ENCODE data around the gene EPAS1.

Gene EPAS1

DNA sequence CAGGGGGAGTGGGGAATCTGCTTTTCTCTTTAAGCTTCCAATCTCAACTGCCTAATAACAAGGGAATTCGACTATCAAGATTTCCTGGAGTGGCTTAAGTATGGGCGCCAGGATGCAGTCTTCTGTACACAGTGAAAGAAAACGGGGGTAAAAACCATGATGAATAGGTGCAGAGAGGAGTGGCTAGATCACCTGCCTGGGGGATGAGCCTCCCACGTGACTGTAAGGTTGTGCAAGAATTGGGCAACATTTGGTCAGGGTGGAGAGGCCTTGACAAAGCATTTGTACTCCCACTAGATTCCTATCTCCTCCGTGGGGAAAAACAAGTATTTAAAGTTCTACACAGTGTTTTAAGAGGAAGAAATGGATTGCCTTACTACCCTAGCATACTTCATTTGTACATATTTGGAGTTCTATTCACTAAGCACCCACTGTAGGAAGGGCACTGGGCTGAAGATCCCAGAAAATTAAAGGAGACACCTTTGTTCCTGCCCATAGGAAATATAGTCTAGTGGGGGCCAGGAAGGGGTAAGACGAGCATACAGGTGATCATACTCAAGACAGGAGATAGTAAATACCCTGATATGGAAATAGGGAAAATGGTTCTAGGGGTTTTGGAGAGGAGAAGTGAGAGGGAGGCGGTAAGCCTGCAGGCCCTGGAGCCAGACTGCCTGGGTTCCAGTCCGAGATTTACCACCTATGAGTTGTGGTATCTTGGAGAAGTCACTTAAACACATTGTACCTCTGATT is 29.2 kb downstream of the EPAS1 start:
- no peak for DNase-seq

DNA sequence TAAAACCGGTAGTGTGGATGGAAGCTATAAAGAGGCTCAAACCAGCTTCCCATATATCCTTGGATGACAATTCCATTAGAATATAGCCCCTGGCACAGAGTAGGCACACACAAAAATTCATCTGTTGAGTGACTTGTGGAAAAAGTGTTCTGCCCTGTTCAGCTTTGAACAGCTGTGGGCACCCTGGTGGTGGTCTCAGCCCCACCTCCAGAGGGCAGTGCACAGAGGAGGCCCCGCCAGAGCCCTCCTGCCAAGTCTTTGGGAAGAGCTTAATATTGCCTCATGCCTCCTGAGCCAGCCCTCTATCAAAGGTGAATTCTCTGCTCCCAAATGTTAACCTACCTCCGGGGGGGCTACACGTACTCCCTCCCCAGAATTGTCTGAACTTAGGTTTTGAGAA is 30.4 kb downstream of the EPAS1 start:
- DNase-seq = no peak

DNA sequence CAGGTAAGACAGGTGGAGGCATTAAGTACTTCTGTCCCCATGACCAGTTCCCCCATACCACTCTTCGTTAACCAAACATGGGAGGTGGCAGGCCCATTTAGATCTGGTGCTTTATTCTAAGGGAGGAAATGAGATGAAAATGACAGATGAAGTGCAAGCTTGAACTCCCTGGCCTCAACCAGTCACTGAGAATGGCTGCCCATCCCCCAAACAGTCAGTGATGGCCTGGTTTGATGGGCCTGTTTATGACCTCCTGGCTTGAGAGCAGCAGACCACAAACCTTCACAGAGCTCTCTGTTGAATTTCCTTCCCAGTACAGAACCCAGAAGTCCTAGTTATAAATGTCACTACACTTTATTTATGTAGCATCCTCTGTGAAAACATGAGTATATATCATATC is 31.1 kb downstream of the EPAS1 start:
- no peak for DNase-seq

DNA sequence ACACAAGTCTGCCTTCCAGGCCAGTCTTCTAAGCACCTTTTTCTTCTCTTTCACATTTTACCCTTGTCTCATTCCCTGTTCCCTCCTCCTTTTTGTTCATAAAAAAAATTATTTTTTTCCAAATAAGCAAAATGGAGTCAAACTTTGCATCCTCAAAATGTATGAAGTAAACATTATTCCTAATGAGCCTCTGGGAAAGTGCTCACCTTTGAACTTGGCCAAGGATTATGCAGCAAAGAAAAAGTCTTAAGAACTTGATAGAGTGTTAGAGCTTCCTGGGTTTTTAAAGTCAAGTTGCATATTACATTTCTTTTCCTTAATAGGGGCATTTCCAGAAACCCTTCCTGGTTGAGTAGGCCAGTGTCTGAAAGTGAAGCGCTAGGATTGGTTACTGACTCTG is 31.6 kb downstream of the EPAS1 start:
- DNase-seq = no peak

DNA sequence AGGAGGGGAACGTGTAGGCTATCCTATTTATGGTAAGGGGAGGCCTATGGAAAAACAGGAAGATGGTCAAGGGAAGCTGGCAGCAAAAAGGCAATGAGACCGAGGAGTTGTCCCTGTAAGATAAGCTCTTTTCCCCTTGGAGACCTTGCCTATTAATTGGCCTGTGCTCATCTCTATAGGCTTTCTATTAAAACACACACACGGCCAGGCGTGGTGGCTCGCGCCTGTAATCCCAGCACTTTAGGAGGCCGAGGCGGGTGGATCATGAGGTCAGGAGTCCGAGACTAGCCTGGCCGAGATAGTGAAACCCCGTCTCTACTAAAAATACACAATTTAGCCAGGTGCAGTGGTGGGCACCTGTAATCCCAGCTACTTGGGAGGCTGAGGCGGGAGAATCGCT is 32.1 kb downstream of the EPAS1 start:
- DNase-seq = no peak

DNA sequence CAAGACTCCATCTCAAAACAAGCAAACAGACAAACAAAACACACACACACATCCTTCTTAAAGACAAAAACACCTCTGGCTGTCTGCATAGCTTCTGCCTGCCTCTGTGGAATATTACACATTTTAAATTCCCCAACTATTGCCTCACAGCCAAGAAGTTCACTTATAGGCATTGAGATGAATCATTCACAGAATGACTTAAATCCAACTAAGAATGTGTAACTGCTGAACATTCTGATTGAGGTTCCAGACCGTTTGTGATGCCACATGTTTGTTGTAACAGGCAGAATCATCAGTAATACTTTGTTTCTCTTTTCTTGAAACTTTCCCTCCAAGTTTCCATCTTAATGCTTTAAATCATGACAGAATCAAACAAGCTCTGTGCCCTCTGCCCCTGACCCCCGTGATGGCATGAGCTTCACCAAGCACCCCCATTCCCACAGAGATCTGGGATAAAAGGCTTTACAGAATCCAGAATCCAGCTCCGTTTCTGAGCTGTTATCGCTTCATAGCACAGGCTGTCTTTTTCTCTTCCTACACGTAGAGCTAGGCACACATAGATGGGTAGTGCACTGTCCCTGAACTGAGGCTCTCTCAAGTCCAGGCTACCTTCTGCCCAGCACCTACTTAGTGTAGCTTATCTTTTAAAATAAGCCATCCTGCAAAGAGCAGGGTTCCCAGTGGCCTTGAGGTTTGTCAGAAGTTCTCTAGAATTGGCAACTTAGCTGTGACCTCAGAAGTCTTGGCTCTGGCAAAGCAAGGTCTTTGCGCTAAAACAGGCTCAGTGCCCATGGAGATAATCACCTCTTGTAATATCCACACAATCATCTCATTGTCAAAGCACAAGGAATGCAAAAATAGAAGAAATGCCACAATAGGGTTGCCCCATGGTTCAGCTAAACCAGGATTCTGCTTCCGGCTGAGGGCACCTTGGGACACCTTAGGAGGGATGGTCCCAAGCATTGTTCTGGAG is 32.9 kb downstream of the EPAS1 start:
- no peak for DNase-seq

DNA sequence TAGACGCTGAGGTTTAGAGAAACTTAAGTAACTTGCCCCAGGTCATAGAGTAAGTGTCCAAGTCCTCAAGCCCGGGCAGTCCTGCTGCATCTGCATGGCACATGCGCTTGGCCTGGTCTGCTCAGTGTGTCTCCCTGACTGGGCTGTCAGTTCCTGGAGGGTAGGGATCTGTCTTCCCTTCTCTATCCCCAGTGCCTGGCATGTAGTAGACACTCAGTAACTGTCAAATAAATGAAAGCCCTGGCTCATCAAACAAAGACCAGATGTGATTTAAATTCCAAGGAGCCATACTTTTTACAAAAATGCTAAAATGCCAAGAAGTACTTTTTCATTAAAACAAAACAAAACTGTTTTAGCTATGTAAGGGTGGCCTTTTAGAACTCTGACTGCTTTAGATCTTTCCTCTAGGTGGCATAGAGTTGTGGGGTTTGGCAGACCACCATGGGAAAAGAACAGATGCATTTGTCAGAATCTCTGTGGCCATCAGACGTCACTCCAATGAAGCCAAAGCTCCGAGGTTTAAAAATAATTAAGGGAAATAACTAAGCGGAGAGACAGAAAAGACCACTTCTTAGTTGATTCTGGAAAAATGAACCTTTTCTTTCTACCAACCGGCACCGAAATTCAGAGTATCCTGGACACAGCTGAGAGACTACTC is 34.0 kb downstream of the EPAS1 start:
- DNase-seq = no peak

DNA sequence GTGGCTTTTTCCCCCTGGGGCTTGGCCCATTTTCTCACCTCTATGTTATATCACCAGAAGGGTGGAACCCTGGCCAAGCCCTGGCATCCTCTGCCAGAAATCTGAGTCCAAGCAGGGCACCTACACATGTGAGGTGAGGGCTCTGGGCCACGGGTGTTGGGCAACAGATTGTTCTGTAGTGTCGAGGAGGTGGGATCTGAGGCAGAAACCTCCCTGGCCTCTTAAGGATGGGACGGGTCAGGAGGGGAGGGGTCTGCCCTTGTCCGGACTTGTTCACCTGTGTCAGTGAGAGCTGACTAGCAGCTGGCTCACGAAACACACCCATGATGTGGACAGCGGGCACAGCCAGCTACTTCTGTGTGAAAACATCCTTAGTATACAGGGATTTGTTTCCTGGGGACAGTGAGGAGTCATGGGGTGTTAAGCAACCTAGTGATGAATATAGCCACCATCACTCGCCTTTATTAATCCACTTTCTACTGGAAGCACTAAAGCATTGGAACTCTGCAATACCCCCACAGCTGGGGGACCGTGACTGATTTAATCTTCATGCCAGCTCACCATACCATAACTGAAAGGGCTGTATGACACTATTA is 35.6 kb downstream of the EPAS1 start:
- DNase-seq = no peak

DNA sequence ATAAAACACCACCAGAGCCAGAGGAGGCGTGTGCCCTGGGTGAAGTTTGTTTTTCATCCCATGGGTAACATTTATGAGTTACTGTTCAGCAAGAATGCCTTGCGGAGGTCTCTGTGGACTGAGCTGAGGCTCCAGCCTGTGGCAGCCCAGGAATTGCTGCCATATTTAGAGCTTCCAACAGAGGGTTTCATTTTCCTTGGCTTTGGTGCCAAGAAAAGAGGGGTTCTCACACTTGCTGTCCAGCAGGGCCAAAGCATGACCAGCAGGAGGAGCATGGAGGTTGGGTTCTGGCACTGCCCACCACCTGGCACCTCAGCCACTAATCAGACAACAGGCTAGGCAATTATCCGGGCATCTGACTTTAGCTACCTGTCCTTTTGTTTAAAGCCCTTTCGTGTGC is 36.7 kb downstream of the EPAS1 start:
- DNase-seq = no peak

DNA sequence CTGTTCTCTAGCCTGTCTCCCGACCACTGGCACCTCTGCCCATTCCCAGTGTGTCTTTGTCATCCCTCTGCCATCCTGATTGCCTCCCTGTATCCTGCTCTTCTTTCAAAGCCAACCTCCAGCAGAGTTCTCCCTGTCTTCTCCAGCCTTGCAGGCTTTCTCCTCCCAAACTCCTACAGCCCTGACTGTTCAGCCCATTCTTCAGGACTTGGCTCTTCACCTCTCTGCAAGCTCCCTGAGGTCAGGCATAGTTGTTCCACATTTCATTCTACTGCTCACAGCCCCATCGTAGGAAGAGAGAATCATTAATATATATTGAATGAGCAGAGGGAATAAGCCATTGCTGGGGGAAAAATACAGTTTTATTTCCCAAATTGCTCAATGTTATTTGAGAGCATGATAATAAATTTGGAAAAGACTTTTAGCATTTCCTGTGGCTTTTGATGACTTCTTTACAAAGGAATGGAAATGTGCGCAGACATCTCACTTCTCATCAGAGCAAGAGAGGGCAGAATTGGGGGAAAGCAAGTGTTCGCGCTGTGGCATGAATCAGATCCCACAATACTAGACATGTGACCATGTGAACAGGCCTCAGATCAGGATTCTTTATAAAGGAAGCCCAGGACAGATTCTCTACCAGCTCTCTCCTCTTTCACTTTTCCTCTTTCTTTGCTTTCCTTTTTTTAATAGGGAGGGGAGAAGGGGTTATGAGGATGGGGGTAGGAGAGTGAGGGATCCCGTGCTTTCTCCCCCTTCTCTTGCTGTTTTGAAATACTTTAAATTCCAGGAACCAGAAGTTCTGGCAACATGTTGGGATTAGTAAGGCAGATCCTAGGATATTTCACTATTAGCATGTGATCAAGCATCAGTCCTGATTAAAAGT is 37.4 kb downstream of the EPAS1 start:
- DNase-seq = no peak

DNA sequence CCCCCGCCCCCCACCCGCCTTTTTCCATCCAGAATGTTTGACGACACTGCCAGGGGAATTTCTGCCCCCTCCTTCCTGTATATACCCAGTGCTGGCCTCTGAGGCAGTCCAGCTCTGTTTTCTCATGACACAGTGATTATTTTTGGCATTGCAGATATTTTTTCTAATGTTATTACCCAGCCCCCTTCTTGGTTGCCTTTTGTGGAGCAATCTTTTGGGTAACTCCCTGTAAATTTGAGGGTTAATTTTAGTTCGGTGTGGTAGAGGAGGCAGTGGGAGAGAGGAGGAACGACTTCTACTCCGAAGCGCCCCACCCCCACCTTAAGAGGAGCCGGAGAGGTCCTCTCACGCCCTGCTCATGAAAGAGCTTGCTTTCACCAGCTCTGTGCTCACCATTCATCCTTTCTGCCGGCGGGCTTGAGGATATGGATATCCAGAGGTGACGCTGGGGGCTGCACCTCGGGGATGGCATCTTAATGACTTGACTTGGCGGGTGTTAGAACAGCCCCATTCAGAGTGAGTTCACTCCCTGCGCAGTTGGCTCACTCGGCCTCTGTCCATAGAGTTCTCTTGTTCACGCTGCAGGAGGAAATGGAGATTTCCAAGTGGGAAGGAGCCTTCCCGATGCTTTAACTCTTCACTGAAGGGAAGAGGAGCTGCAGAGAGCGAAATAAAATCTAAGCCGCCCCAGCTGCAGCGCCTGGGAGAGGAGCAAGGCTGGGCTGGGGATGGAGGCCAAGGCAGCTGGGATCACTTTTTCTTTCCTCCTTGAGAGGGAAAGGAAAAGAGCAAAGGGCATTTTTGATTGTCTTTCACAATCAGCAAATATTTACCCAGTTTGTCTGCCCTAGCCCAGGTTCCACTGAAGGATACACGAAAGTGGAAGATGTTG is 38.4 kb downstream of the EPAS1 start:
- no peak for DNase-seq

DNA sequence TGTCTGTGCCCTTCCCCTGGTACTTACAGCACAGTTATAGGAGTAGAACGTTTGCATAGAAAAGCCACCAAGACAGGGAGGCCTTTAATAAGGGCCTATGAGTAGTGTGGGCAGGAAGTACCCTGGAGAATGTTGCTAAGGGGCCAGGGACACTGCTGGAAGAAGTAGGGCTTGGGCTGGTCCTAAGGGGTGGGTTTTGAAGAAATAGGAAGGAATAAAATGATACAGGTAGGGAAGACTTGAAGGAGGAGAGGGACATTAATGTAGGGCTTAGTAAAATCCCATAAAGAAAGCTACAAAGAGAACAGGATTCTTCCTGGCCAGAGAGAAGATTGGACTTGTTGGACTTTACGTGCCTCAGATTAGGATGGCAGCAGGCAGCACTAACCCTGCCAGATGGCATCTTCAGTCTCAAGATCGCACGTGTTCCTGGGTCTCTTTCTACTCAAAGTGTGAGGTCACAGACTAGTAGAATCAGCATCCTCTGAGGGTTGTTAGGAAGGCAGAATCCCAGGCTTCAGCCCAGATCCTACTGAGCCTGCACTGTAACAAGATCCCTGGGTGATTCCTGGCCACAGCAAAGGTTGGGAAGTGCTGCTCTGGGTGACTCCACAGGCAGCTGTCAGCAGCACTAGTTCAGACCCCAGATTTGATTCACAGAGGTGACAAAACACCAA is 39.2 kb downstream of the EPAS1 start:
- no peak for DNase-seq

DNA sequence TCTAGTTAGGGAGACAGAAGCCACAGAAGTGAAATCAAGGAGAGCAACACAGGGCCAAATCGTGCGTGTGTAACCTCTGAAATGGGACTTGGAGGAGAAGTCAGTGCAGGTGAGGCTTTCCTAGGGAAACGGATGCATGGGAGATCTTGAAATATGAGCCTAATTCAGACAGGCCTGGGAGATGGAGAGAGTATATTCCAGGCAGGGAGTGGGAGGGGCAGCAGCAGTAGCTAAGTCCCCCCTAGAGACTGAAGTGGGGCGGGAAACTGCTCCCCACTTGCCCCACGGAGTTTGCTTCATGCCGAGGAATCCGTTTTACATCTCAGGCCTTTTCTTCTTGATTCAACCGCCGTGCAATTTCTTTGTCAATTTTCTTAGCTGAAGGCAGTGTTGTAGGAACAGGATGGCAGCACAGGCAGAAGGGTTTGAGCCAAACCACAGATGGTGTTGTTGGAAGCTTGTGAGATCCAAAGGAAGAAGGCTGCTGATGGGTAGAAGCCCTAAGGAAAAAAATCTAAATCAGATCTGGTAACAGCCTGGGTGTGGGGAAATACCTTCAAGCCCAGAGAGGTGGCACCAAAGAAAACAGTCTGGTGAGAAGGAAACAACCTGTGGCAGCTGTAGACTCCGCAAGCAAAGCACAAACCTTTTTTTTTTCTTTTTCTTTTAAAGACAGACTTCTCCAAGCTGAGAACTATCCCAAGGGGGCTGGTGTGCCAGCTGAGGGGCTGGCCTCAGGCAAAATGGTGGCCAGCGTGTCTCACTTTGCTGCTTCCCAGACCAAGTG is 40.2 kb downstream of the EPAS1 start:
- no peak for DNase-seq

DNA sequence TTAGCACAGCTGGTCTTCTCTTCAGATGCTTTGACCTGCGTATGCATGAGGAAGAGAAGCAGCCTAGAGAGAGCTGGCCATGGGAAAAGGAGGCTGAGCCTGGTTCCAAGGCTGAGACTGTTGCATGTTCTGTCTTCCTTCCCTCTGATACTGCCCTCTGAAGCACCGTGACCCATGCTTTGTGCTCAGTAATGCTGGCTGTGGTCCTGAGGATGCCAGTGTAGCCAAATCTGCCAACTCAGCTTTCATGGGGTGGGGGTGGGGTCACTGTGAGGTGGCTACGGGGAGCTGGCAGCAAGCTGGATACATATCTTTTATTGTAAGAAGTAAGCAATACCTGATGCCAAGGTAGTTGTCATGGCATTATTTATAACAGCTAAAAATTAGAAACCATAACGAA is 41.5 kb downstream of the EPAS1 start:
- no peak for DNase-seq

DNA sequence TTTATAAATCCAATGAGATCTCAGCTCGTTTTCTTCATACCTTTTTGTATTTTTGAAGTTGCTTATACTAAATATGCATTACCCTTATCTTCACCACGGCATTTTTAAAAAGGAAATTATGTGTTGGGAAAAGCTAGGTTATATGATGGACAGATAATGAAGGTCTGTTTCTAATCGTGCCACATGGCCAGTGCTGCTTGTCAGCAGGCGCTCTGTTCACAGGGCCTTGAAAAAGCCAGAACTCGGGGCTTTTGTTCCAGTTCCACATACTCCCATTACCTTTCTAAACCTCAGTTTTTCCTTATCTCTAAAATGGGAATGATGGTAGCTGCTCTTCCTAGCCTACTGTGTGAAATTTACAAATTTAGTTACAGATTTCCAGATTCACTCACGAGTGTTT is 42.0 kb downstream of the EPAS1 start:
- no peak for DNase-seq

DNA sequence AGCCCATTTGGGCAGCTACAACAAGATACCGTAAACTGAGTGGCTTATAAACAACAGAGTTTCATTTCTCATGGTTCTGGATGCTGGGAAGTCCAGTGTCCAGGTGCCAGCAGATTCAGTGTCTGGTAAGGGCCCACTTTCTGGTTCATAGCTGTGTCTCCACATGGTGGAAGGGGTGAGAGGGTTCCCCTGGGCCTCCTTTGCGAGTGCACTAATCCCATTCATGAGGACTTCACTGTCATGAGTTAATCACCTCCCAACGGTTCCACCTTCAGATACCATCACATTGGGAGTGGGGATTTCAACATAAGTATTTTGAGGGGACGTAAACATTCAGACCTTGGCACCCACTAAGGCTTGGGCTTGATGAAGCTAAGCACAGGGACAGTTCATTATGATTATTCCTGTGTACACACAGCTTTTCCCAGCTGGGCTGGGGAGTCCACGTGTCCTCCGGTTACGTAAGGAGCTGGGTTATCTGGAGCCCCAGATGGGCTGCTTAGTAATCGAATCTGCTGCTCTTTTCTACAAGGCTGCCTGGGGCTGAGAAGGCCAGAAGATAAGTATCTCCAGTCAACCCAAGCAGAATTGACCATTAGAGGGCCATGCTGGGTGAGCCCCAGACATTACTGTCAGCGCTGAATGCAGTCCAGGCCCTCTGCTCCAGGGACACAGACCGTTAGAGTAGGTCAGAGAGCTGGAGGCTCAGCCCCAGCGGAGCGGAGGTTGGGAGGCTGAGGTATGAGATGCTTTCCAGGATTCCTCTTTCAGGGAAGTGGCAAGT is 42.7 kb downstream of the EPAS1 start:
- no peak for DNase-seq

DNA sequence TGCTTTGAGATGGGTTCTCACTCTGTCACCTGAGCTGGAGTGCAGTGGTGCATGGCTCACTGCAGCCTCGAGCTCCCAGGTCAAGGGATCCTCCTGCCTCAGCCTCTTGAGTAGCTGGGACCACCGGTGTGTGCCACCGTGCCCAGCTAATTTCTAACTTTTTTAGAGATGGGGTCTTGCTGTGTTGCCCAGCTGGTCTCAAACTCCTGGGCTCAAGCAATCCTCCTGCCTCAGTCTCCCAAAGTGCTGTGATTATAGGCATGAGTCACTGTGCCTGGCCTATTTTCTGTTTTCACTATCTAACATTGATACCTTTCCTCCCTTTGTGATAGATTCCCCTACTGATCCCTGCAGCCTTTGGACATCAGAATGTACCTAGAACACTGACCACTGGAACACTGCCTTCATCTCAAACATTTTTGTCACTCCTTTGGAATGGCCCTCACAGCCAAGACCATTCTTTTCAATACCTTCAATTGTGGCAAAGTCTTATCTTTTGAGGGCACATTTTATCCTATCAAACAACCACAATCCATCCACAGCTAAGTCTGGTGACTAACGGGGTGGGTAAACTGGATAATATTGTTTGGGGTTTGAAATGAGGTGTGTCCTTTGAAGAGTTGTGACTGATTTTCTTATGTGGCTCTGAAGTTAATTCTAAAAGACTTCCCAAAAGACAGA is 43.7 kb downstream of the EPAS1 start:
- no peak for DNase-seq

Measured in CD4-positive, alpha-beta T cell treated with Interleukin-15 for 1 hour (primary cell).